H1 (cell line): ENCODE data around the gene CALU. TPM values are rescaled to one million over a fixed set of nuclear protein-coding genes. Genes with fewer than 3 reads are reported as not detected.

Source experiments
- BCL11A ChIP-seq, 2 experiments: IDR thresholded peaks; one replicate each; pipeline ENCODE4 v1.6.1; 2011; ENCODE audit warnings: low read depth in 2 of 2, low read length in 2 of 2, mild to moderate bottlenecking in 2 of 2
- CHD7 ChIP-seq: fragments of 300-600 bp; sonication (generic); IDR thresholded peaks from 2 replicates; pipeline ENCODE4 v1.7.1; 2012; ENCODE audit warnings: low read length, moderate library complexity, mild to moderate bottlenecking, inconsistent platforms; ENCODE audit not compliant: insufficient replicate concordance
- TAF1 ChIP-seq: IDR thresholded peaks from 2 replicates; pipeline ENCODE4 v1.6.1; 2011; ENCODE audit warnings: mild to moderate bottlenecking, low read depth, low read length
- polyA plus RNA-seq, 7 experiments: library from polyadenylated mRNA; depleted of rRNA in 3 of 7; stranded (reverse) in 5 of 7; unstranded in 2 of 7; fragments of >200 nt in 5 of 7; fragments of 200-250 nt in 2 of 7; gene quantifications; 1 replicate in 5 of 7; 2 replicates in 1 of 7; 4 replicates in 1 of 7; pipeline versions ENCODE4 v1.2.1 to v1.2.3, GENCODE V29; 2011 to 2013; ENCODE audit warnings: missing spikeins in 2 of 7, mixed read lengths in 2 of 7
- total RNA-seq: library from RNA; stranded (reverse); fragmentation: NEBNext Ultra II Directional; extraction: Animal tissue kit (Norgen Biotek cat#: 25700); gene quantifications from 2 replicates; pipeline ENCODE4 v1.2.1, GENCODE V29; 2021

Gene CALU
- total and polyA plus RNA-seq, 2 of the 8 experiments (the other 6 are each of a cell fraction or from before 2014, with no cell fraction given) = 67.2 to 170 TPM

- no peak for TF ChIP-seq CHD7
- TF ChIP-seq TAF1 = no peak
- TF ChIP-seq BCL11A (IDR thresholded peaks at IDR 0.05; ENCODE audit: low read depth in 2 of 2, low read length in 2 of 2) = no peak
Measured at GRCh38 chr7:128743112-128743772, 4.1 kb downstream of the CALU start (continued).
